ENCODE results near the gene CNOT9.

Gene CNOT9

DNA sequence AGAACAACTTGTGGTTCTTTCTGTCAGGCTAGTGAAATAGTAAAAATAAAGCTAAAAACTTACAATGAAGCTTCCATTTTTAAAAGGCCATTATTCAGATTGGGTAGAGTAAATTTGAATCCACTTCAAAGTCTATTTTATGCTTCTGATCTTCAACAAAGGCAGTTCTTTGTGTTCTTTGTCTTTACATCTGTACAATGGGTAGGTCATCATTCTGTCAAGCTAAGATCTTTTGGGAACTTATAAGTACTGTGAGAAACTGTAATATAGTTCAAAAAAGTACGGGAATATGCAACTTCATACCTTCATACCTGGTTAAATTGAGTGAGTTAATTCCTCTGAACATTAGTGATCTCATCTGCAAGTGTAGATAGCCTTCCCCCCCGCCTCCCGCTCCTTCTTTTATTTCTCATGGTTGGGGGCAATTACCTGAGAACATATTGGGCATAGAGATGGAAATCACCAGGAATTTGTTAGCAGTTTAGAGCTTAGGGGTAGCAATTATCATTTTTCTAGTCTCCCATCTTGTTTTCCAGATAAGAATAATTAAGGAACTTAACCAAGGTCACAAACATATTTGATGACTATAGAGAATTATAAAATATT lies 9.7 kb downstream of the CNOT9 start:
- no peak for DNase-seq (ENCODE audit: low spot score)

DNA sequence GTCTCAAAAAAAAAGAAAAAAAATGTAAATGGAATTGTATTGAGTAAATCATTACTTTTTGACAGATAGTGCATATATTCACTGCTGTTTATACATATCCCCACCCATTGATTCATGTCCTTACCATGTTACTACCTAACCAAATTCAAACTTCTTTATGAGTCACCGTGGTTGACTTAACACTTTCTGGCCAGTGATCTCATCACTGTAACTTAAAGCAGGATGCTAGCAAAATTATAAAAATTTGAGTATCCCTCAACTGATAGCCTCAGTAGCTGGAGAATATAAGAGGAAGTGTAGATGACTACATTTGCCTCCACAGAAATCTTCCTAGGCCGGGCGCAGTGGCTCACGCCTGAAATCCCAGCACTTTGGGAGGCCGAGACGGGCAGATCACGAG lies 13.4 kb downstream of the CNOT9 start:
- DNase-seq (ENCODE audit: low spot score) = peak; percentile 23

DNA sequence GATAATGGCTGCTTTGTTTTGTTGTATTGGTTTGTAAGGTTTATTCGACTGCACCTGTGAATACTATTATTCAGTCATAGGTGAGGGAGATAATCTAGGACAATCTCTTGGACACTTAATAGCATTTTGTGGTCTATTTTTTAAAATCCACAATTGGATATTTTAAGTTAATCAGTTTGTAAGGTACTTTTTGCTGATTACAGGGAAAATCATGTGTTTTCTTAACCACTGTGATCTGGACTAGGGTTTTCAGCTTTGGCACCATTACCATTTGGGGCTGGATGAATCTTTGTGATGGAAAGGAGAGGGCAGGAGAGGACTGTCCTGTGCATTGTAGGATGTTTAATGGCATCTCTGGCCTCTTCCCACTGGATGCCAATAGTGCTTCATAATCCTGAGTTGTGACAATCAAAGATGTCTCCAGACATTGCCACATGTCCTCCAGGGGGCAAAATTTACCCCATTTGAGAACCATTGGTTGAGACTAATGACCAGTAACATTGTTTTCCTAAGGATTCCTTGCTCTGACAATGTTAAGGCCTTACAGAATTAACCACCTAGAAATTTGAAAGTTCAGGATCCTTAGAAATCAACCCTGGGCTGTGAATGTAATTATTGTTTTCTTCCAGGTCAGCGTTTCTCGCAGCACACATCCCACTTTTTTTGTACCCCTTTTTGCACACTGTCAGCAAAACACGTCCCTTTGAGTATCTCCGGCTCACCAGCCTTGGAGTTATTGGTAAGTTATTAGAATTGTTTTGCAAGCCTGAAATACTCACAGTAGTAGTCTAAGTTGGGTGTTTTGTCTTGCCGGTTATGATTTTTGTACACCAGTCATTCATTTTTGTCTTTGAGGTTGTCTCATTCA lies 15.6 kb downstream of the CNOT9 start:
- no peak for DNase-seq (ENCODE audit: low spot score)

GRCh38 chr2:218585541-218585940 lies 16.9 kb downstream of the CNOT9 start:
- DNase-seq (ENCODE audit: low spot score) = no peak

GRCh38 chr2:218605432-218605831 lies 36.8 kb downstream of the CNOT9 start:
- DNase-seq (ENCODE audit: low spot score) = no peak

- DNase-seq (ENCODE audit: low spot score) = no peak
Measured at GRCh38 chr2:218607436-218608115, 38.9 kb downstream of the CNOT9 start, which contains the start of gene PLCD4. Gene PLCD4, plus strand, starts transcription at chr2:218607899. Its CDS starts 7,841 bp downstream, at chr2:218615740.

- DNase-seq (ENCODE audit: low spot score) = no peak
Measured at GRCh38 chr2:218615868-218616315, 47.3 kb downstream of the CNOT9 start.

GRCh38 chr2:218618102-218618860 lies 49.6 kb downstream of the CNOT9 start:
- no peak for DNase-seq (ENCODE audit: low spot score)

DNA sequence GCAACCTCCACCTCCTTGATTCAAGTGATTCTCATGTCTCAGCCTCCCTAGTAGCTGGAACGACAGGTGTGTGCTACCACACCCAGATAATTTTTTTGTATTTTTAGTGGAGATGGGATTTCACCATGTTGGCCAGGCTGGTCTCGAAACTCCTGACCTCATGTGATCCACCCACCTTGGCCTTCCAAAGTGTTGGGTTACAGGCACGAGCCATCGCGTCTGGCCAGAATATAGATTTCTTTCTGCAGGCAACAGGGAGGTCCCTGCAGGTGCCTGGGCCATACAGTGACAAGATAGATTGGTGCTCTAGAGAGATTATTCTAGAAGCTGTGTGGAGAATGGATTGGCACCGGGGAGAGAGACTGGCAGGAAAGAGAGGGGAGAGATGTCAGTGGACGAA lies 52.4 kb downstream of the CNOT9 start:
- no peak for DNase-seq (ENCODE audit: low spot score)

GRCh38 chr2:218622606-218623365 lies 54.1 kb downstream of the CNOT9 start:
- no peak for DNase-seq (ENCODE audit: low spot score)

GRCh38 chr2:218623366-218623705 lies 54.7 kb downstream of the CNOT9 start:
- no peak for DNase-seq (ENCODE audit: low spot score)

GRCh38 chr2:218626369-218626768 lies 57.7 kb downstream of the CNOT9 start:
- DNase-seq (ENCODE audit: low spot score) = no peak

DNA sequence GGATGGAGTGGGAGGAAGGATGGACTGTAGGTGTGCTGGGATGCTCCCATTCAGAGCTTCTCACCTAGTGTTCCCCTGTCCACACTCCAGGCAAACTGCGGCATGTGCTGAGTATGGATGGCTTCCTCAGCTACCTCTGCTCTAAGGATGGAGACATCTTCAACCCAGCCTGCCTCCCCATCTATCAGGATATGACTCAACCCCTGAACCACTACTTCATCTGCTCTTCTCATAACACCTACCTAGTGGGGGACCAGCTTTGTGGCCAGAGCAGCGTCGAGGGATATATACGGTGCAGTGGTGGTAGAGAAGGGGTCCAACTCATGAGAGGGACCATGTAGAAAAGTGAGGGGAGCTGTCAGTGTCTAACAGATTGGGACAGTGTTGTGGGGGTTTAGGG lies 59.3 kb downstream of the CNOT9 start:
- DNase-seq (ENCODE audit: low spot score) = no peak

DNA sequence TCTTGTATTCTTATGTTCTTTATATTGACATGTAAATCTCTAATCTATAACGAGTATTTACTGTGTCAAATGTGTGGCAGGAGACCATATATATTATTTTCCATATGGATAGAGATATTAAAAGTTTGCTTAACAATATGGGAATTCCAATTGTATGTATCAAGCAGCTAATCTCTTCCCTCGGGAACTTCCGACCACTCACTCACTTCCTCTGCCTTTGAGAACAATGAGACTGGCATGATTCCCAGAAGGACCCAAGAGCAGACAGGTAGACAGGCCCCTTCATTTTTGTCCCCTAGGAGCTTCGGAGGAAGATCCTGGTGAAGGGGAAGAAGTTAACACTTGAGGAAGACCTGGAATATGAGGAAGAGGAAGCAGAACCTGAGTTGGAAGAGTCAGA lies 63.2 kb downstream of the CNOT9 start:
- no peak for DNase-seq (ENCODE audit: low spot score)

DNA sequence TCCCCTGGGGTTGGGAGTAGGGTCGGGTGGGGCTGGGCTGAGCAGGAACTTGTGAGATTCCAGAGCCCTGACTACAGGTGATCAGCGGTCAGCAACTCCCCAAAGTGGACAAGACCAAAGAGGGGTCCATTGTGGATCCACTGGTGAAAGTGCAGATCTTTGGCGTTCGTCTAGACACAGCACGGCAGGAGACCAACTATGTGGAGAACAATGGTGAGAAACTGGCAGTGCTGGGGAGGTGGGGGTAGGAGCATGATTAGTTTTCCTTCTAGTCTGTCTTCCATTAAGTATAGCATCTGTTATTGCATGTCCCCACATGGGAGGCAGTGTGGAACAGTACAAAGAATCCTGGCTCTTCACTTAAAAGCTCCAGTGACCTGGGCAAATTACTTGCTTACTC lies 67.1 kb downstream of the CNOT9 start:
- DNase-seq (ENCODE audit: low spot score) = no peak

- DNase-seq (ENCODE audit: low spot score) = no peak
Measured at GRCh38 chr2:218638372-218638771, 69.7 kb downstream of the CNOT9 start.

DNA sequence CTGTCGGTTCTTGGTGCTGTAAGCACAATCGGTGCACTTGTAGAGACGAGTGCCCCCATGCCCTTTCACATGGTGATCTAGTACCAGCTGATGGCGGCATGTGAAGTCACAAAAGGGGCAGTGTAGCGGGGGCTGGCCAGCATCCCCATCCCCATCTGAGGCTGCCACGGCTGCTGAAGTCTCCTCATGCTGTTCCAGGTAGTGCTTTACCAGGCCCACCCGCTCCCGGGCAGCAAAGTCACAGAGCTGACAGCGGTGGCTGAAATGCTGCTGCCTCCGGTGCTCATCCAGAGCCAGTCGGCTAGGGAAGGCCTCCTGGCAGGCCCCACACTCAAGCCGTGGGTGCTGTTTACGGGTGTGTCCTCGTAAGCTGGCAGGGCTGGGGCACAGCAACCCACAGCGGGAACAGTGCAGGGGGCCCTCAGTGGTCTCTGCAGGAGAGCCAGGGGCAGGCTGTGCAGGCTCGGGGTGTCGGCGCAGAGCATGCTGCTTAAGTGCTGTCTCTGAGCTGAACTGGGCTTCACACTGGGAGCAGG lies 73.5 kb downstream of the CNOT9 start:
- DNase-seq (ENCODE audit: low spot score) = no peak

DNA sequence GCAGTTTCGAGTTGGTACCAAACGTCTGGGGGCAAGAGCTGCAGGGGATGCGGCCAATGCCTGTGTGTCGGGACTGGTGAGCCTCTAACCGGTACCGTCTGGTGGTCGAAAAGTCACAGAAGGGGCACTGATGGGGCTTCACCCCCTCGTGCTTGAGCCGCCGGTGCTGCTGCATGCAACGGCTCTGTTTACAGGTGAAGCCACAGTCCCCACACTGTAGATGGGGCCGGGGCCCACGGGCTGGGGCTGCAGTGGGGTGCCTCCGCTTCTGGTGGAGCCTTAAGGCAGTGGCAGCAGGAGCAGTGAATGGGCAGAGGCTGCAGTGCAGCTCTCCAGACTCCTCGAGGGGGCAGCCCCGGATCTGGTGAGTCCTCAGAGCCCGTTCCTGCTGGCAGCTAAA lies 74.1 kb downstream of the CNOT9 start:
- no peak for DNase-seq (ENCODE audit: low spot score)

DNA sequence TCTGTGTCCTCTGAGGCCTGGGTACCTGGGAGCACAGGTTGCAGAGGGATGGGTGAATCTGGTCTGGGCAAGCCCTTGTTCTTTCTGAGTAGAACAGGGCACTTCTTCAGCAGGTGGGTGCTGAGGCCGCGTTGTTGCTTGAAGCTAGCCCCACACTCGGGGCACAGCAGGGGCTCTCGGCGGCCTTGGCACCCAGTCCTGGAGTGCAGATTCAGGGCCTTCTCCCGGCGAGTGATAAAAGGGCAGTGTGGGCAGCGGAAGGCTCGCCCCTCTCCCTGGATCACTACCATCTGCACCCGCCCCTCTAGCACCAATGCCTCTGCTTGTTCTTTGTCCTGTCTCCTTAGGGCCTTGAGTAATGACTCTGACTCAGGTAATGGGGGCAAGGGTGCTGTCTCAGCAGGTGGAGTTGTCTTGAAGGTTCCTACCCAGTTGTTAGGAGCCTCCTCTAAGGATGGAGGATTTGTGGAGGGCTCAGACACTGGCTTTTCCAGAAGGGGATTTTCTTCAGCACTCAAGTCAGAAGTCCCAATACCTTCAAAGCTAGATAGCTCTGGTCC lies 75.2 kb downstream of the CNOT9 start:
- DNase-seq (ENCODE audit: low spot score) = no peak

DNA sequence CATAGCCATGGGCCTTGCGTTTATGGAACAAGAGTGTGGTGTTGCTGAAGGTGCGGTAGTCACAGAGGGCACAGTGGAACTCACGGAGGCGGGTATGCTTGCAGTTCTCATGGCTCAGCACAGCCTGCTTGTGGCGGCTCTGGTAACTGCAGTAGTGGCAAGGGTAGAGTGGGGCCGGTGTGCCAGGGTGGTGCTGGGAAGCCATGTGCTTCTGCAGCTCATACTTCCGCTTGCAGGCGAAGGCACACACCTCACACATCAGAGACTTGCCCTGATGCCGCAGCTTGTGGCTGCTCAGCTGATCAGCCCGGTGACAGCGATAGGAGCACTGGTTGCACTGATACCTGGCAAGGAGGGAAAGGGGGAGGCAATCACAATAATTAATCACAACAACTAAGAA lies 76.1 kb downstream of the CNOT9 start:
- DNase-seq (ENCODE audit: low spot score) = no peak

DNA sequence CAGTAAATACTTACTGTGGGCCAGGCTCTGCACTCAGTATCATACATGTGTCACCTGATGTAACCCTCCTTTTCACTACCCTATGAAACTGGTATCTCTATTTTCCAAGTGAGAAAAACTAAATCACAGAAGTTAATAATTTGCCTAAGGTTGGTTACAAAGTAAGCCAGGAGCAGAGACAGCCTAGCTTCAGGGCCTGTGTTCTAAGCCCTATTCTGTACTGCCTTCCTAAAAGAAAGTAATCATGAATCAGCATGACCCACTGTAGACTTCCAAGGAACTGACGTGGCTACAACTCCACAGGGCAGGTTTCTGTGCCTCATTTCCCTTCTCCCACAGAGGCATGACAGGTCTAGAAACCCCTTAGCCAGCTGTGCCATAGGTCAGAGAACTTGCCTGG lies 76.5 kb downstream of the CNOT9 start:
- DNase-seq (ENCODE audit: low spot score) = no peak
